ENCODE results near the gene FSD2. TPM values are rescaled to one million over a fixed set of nuclear protein-coding genes. Genes with fewer than 3 reads are reported as not detected.

Gene FSD2
- total RNA-seq, 4 donors from 2014 or later = 0.13 to 1.6 (median 0.69) TPM

DNA sequence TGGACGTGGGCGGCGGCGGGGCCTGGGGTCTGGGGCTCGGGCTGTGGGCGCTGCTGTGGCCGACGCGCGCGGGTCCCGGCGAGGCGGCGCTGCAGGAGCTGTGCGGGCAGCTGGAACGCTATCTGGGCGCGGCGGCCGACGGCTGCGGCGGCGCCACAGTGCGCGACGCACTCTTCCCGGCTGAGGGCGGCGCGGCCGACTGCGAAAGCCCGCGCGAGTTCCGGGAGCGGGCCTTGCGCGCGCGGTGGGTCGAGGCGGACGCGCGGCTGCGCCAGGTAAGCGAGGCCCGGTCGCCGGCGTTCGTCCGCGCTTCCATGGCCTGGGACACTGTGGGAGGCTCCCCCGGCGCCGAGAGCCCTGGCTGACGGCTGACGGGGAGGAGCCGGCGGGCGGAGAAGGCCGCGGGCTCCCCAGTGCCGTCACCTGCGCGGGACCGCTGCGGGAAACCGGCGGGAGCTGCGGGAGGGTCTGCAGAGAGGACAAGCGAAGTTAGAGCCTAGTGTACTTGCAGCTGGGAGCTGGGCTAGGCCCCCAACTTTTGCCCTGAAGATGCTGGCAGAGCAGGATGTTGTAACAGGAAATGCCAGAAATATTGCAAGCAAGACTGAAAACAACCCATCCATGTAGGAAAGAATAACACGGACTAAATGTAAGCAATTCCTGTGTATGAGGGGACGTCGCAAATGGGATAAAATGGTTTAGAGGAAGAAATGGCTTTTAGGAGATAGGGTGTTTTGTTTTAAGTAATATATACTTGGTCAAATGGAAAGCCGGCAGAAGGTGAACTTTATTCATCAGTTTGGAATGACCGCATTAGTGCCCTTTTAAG lies 4.4 kb upstream of the FSD2 start:
- Histone ChIP-seq H3K4me1 (peaks cover 11 to 33% of the 10 kb centered on the region in 2 donors), H3K36me3 (peaks cover 0 to 9% of the 10 kb centered on the region in 2 donors), H3K4me3 (replicated peaks in 1 of 3) (peak overlapping the region; percentile 53 to 88 (median 81)), H3K27me3 (no peaks in the 10 kb centered on the region), H3K27ac (peak overlapping the region; percentile 99 to 100 (median 100)), H3K9me3 (no peaks in the 10 kb centered on the region)
- DNase-seq = peak; percentile 46 to 58
- 0 to 2% methylated on average over 16 to 28 of the region's 81 CpGs for WGBS, 2 donors
- TF ChIP-seq POLR2A (IDR thresholded peaks at IDR 0.05) = no peak
- TF ChIP-seq, protein P1, sequence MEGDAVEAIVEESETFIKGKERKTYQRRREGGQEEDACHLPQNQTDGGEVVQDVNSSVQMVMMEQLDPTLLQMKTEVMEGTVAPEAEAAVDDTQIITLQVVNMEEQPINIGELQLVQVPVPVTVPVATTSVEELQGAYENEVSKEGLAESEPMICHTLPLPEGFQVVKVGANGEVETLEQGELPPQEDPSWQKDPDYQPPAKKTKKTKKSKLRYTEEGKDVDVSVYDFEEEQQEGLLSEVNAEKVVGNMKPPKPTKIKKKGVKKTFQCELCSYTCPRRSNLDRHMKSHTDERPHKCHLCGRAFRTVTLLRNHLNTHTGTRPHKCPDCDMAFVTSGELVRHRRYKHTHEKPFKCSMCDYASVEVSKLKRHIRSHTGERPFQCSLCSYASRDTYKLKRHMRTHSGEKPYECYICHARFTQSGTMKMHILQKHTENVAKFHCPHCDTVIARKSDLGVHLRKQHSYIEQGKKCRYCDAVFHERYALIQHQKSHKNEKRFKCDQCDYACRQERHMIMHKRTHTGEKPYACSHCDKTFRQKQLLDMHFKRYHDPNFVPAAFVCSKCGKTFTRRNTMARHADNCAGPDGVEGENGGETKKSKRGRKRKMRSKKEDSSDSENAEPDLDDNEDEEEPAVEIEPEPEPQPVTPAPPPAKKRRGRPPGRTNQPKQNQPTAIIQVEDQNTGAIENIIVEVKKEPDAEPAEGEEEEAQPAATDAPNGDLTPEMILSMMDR (IDR thresholded peaks at IDR 0.05) = no peak
- intact Hi-C loops (cut with DNase I) = no loop called here

GRCh38 chr15:82809308-82810060 lies 3.6 kb upstream of the FSD2 start, which contains the start of gene WHAMM:
Gene WHAMM (plus strand): TSS chr15:82809628. CDS start chr15:82809727, 99 bp downstream.
- Histone ChIP-seq H3K27ac (peak within 1 kb of the TSS; percentile 99 to 100 (median 100)), H3K4me3 (replicated peaks in 1 of 3) (peak within 1 kb of the TSS; percentile 53 to 88 (median 81)), H3K36me3 (peaks cover 0 to 8% of the 10 kb centered on the region in 2 donors), H3K9me3 (no peaks in the 10 kb centered on the region), H3K4me1 (peaks cover 15 to 40% of the 10 kb centered on the region in 2 donors), H3K27me3 (no peaks in the 10 kb centered on the region)
- TF ChIP-seq POLR2A (IDR thresholded peaks at IDR 0.05) = peak; percentile 89 to 99
- TF ChIP-seq, protein P1 (IDR thresholded peaks at IDR 0.05) = no peak
- intact Hi-C loops (cut with DNase I) = no loop called here
- 1 to 2% methylated on average over 9 to 10 of the region's 67 CpGs for WGBS, 2 donors
- peak; percentile 99 to 100 for DNase-seq

DNA sequence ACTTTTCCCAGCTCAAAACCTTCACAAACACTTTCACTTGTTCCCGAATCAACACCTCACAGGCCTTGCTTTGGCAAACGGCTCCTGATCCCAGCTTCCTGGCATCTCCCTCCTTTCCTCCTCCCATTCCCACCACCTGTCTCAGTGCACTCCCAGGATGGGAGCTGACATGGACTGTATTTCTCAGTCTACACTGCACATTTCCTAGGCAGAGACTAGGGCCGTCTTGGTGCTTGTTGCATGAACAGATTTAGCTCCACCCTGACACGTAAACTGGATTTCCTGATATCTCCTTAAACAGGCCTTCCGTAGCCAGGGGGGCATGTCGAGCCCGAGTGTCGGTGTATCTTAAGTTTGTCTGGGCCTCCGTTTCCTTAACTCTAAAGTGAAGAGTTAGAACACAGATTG lies 2.8 kb upstream of the FSD2 start:
- H3K4me1 ChIP-seq = peaks cover 15 to 45% of the 10 kb centered on the region in 2 donors
- TF ChIP-seq, protein P1 (IDR thresholded peaks at IDR 0.05) = no peak
- TF ChIP-seq POLR2A (IDR thresholded peaks at IDR 0.05) = no peak
- DNase-seq = no peak
- H3K9me3 ChIP-seq = no peaks in the 10 kb centered on the region
- H3K4me3 ChIP-seq (replicated peaks in 1 of 3) = no peak overlapping the region
- peaks cover 0 to 1% of the 10 kb centered on the region in 2 donors for H3K36me3 ChIP-seq
- no peaks in the 10 kb centered on the region for H3K27me3 ChIP-seq
- H3K27ac ChIP-seq = peak overlapping the region; percentile 9 to 100 (median 99)
- WGBS, 2 donors = 80 to 83% methylated on average over 9 of the region's 9 CpGs
- intact Hi-C loops (cut with DNase I) = no loop called here

- Histone ChIP-seq H3K27me3 (no peaks in the 10 kb centered on the region), H3K9me3 (no peaks in the 10 kb centered on the region), H3K4me3 (replicated peaks in 1 of 3) (no peak overlapping the region), H3K27ac (peak overlapping the region in 2 of 3 donors; percentile 99 to 100), H3K4me1 (peaks cover 15 to 45% of the 10 kb centered on the region in 2 donors), H3K36me3 (no peaks in the 10 kb centered on the region)
- TF ChIP-seq, protein P1 (IDR thresholded peaks at IDR 0.05) = no peak
- TF ChIP-seq POLR2A (IDR thresholded peaks at IDR 0.05) = no peak
- DNase-seq = no peak
- 94% methylated on average over 11 of the region's 11 CpGs for whole genome bisulfite sequencing, 2 donors
- intact Hi-C loops (cut with DNase I) = no loop called here
These were observed 2.2 kb upstream of the FSD2 start for GRCh38 chr15:82807920-82808633.

Data from thyroid gland (tissue), 4 donors.